SK-N-MC (cell line): Measurements from ENCODE around the gene CNST.

Experiments used
- EZH2 ChIP-seq: fragments of 200-600 bp; sonication (generic); IDR thresholded peaks from one replicate; pipeline ENCODE4 v1.6.1; 2017; ENCODE audit warnings: antibody characterized with exemption
- FOXP2 ChIP-seq: optimal IDR thresholded peaks from 2 replicates; pipeline ENCODE3; 2011; ENCODE audit warnings: mild to moderate bottlenecking, moderate library complexity; ENCODE audit not compliant: insufficient read depth; ENCODE audit errors: extremely low read length, control extremely low read depth
- POLR2AphosphoS5 ChIP-seq: IDR thresholded peaks from 2 replicates; pipeline ENCODE4 v1.6.1; 2012; ENCODE audit warnings: mild to moderate bottlenecking, low read depth, low read length, borderline replicate concordance

- TF ChIP-seq POLR2AphosphoS5, result no peak
- TF ChIP-seq EZH2, result no peak
- no peak for TF ChIP-seq FOXP2
Observed at GRCh38 chr1:246559310-246559709, 6.9 kb upstream of the CNST start.
